ENCODE results near the gene TACR1.

DNA sequence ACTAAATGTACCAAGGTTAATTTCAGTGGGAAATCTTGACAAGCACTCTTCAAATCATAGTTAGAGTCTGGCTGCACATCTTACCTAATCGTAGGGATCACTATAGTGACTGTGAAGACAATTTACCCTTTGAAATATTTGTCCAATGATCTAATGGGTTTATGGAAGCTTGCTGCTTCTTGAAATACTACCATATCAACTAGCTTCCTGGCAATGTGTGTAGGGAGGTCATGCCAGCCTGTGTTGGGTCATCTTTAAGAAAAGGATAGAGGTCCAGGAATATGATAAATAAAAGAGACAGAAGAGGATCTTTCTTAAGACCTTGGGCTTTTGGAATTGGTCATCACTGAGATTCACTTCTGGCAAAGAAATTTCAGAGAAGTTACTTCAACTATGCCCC, 156.5 kb downstream of the TACR1 start:
- TF ChIP-seq, protein P1, sequence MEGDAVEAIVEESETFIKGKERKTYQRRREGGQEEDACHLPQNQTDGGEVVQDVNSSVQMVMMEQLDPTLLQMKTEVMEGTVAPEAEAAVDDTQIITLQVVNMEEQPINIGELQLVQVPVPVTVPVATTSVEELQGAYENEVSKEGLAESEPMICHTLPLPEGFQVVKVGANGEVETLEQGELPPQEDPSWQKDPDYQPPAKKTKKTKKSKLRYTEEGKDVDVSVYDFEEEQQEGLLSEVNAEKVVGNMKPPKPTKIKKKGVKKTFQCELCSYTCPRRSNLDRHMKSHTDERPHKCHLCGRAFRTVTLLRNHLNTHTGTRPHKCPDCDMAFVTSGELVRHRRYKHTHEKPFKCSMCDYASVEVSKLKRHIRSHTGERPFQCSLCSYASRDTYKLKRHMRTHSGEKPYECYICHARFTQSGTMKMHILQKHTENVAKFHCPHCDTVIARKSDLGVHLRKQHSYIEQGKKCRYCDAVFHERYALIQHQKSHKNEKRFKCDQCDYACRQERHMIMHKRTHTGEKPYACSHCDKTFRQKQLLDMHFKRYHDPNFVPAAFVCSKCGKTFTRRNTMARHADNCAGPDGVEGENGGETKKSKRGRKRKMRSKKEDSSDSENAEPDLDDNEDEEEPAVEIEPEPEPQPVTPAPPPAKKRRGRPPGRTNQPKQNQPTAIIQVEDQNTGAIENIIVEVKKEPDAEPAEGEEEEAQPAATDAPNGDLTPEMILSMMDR (IDR thresholded peaks at IDR 0.05), result no peak
- no peak for TF ChIP-seq EZH2 (IDR thresholded peaks at IDR 0.05; ENCODE audit: borderline replicate concordance, insufficient read depth, low read depth, low read length, poor library complexity, severe bottlenecking)

Data from B cell (primary cell).